ENCODE measurements around the gene NFIA.
"Not testable (repeated sequence)": the region's sequence is repeated elsewhere in the genome, so short reads cannot be mapped to it uniquely, and the experiment has no call there.

NFIA gene

DNA sequence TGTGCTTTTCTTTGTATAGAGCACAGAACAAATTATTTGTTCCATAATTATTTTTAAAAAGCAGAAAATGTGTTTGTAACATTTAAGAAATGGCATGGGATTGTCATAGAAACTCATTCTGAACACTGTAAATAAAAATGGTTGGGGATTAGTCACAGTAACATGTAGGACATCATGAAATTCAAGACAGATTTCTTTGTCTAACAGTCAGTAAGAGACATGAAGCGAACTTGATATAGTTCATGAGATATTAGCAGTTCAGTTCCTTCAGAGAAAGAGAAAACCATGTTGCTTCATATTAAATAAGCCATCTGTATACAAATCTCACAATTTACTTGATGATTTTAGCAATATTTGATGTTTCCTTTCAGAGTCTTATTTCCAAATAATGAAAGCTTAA is 19.7 kb downstream of the NFIA start:
- no peak for DNase-seq (ENCODE audit: low read depth)

DNA sequence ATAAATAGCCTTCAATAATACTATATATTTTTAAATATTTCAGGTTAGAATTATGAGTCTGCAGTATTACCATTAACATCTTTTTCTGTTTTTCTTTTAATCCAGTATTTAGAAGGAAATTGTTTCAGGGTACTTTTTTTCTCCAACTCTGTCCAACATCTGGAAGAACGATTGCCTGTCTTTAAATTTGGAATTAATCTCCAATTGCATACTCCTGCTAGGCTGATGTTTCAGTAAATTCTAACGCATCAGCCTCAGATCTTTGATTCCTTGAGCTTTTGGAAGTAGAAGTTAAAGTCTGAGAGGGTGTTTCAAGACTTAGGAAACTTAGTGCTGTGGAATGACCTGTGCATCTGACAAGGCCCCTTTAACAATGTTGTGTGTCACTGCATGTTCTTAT is 20.3 kb downstream of the NFIA start:
- no peak for DNase-seq (ENCODE audit: low read depth)

DNA sequence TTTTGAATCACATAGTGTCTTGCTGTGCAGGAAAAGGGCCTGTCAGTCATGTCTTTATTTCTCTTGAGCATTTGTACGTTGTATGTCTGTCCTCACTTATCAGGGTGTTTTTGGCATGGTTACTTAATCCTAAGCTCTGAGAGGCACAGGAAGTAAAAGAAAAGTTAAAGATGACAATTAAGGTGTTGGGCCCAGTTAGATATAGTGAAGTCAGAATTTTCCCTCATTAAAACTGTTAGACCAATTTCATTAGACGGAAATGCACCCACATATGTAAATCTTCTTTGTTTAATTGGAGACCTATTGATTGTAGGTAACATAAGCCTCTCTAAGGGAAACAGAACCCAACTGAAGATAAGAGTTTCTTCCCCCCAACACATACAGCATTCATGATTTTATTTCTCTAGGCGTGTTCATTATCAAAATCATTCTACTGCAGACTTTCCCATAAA is 21.9 kb downstream of the NFIA start:
- DNase-seq (ENCODE audit: low read depth), result no peak

DNA sequence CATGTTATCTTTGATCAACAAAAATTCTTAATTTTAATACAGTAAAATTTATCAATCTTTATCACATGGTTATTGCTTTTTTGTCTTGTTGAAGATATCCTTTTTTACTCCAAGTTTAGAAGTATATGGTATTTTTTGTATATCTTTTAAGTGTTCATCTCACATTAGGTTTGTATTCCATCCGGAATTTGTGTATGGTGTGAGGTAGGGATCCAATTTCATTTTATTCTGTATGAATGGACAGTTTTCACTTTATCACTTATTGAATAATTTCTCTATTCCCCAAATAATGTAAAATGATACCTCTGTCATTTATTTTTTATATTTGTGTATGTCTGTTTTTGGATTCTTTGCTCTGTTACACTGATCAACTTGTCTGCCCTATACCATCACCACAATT is 25.3 kb downstream of the NFIA start:
- no peak for DNase-seq (ENCODE audit: low read depth)

DNA sequence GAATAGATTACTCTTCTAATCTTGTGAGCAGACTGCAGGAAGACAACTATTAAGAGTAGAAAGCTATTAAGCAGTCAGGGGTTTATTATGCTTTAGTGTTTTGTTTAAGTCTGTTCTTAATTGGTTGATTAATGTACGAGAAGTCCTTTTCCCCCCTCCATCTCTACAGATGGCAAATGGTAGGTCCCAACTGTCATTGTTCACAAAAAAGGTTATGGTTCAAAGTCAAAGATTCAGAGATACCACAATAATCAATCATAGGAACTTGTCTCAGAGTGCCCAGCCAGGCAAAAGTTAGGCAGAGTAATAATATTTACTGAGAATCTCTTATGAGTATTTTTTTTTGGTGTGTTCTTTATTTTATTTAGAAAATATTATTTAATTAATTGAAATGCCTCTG is 26.8 kb downstream of the NFIA start:
- DNase-seq (ENCODE audit: low read depth), result no peak

DNA sequence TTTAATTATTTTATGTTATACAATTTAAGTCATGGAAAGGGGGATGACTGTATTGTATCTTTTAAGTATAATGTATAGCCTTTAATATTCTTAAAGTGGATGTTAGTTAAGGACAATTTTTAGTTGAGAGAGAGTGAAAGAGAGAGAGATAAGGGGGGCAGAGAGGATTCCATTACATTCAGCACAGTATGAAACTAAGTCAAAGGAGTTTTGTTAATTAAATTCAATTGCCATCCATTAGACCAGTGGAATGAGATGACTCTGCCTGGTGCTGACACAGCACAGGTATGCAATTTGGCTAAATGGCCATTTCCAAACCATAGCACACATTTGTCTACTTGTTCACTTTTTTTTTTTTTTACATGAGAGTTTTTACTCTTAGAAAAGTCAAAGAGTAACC is 27.5 kb downstream of the NFIA start:
- DNase-seq (ENCODE audit: low read depth), result no peak

DNA sequence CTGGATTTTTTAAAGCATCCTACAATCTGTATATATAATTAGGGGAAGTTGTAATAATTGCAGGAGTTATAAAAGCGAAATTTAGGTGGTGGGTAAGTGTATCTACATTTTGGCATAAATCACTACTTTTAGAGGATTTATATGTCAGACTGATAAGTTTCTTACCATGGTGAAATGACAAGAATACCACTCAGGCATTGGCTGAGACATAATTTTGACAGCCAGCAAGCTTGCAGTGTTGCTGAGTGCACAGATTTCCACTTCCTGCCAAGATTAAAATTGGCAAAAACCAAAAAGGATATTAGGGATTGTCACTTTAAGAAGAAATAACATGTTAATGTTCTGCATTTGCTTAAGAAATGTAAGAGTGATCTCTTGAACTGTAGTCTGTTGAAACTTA is 28.2 kb downstream of the NFIA start:
- DNase-seq (ENCODE audit: low read depth), result no peak

DNA sequence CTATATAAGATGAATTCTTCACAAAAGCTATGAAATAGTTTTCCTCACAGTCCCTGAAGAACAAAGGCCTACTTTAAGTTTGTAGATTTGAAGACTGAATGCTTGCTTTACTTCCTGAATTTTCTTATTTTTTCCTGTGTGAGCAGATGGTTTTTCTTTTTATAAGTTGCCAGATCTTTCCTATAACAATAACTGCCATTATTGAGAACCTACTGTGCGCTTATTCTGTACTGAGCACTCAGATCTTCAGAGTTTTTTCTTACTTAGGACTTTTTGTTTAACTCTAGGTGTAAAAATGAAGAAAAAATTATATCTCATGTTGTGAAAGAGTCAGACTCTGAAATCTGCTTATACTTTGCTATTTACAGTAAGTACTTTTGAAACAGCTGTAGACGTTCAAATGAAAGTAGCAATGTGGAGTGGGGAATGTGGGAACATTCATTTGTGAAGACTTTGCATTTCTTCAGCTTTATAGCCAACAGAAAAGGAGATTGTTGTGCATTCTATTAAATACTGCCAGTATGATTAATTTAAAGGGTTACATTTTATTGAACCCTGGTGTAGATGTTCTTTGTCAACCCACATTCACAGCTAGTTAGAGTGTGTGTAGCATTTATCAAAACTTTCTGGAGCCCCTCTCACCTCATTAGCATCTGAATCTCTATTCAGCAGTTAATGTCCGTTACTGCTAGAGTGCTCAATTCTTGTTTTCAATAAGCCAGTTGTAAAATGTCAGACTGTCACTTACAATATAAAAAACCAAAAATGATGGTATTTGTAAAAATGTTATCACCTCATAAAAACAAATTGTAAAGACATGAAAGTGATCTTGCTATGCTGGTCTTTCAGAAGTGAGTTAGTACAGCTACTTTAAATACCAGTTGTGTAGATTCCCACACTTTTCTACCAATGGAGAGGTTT is 29.0 kb downstream of the NFIA start:
- DNase-seq (ENCODE audit: low read depth), result no peak

DNA sequence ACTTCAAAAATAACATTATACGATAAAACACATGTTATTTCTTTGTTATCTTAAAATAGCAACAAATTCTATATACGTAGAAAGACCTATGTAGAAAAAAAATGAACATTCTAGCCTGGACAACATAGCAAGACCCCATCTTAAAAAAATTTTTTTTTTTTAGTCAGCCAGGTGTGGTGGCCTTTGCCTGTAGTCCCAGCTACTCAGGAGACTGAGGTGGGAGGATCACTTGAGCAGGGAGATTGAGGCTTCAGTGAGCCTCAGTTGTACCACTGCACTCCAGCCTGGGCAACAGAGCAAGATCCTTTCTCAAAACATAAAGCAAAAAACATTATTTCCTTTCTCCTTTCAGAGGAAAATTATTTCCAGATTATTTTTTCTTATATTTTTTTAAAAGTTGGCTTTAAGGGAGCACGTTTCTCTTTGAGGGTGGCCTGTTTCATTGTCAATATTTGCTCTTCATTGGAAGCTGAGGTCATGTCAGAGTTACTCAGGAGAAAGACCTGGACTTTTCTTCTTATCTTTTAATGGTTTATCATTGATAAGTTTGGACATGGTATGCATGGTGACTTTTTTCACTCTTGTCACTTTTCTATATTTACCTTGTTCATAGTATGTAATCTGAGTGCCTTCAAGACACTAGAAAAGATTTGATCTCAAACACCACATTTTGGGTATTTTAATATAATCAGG is 32.0 kb downstream of the NFIA start:
- no peak for DNase-seq (ENCODE audit: low read depth)

DNA sequence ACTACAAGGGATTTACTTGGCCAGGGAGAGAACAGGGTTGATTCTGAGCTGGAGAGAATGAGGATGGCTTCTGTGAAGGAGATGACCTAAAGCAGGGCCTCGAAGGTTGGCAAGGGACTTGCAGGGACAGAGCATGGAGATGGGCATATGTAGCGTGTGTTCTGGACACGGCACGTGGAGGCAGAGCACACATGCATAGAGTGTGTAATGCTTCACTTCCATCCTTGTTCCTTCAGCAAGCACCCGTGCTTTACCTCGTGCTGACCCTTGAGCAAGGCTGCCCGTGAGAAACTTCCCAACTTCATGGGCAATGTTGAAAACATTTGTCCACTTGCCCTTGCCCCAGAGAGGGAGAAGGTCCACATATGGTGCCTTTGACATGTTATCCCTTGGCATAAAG is 33.1 kb downstream of the NFIA start:
- DNase-seq (ENCODE audit: low read depth), result no peak

DNA sequence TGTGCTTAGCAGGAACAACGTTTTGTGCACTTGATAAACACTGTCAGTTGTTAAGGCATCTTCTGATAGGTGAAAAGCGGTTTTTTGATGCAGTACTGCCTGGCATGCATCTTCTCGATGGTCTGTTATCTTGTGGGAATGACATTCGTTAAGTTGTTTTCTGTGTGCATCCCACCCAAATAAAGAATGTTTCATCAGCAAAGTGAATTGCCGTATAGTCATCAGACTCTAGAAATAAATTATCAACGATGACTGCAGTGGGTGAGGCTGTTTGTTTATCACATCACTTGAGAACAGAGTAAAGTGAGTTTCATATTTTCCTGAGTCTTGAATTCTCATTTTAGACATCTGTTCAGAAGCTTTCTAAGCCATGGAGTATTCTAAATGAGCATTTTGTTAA is 34.1 kb downstream of the NFIA start:
- DNase-seq (ENCODE audit: low read depth), result peak; percentile 78

DNA sequence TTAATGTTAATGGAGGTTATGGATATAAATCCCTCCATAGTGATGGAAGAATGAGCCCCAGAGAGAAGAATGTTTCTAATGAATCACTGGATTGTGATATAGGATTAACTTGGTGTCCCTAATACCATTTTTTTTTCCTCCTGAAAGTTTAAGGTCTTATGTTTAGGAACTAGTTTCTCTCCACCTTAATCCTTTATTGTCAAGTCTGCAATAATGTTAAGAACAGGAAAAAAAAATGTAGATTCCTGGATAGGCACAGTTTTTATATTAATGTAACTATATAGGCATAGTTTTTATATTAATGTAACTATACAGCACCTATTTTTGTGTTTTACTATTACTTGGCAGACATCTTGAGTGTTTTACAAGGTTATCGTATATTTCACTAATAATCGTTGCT is 34.9 kb downstream of the NFIA start:
- no peak for DNase-seq (ENCODE audit: low read depth)

DNA sequence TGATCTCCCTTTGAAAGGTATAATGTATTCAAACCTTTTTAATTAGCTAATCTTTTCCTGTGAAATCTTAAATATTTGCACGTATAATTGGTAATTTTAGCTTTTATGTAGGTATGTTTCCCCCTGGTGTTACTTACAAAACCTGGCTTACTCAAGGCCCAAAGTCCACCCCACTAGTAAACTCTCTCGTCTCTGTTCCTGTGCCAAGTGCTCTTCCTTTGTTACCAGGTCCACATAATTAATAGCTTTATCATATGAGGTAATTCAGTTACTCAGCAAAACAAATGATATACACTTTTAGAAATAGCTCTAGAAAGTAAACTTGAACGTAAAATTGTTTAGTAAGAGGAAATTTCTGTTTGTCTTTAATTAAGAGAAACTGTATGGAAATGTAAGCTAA is 36.7 kb downstream of the NFIA start:
- no peak for DNase-seq (ENCODE audit: low read depth)

DNA sequence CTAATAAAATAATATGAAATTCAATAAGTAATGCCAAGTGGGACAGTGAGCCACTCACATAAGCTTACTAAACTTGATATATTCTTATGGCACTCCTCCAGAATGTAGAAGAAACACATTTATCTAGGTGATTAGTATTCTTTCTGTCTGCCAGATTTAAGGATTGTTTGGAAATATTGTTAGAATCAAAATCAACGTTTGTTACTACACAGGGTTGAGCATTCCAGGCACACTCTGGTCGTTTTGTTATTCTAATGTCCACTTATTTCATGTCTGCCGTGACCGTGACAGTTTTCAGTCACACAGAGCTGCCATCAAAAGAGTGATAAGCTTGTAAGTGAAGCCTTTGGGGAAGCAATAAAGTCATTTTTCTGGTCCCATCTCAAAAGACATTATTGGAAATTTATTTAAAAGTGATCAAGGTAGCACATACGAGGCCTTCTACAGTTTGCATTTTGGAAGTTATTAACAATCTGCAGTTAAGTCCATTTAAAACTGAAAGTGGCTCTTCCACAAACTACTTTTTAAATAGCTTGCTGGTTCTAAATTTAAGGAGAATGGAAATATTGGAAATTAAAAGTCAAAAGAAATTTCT is 38.0 kb downstream of the NFIA start:
- peak; percentile 9 for DNase-seq (ENCODE audit: low read depth)

DNA sequence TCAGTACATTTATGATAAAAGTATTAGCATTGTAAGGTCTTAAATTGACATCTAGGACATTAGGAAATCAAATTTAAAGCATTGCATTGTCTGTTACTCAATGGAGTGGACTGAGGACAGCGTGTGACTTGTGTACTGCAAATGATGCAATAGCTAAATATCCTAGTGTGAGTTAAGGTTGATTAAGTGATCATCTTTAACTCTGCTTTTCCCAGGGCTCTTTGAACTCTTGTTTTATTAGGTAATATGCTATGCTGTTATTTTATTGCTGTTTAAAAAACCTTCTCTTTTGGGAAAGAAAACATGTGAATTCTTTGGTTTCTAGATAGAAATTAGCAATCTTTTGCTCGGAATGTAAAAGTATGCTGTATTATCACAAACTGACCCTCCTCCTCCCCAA is 38.6 kb downstream of the NFIA start:
- peak; percentile 77 for DNase-seq (ENCODE audit: low read depth)

DNA sequence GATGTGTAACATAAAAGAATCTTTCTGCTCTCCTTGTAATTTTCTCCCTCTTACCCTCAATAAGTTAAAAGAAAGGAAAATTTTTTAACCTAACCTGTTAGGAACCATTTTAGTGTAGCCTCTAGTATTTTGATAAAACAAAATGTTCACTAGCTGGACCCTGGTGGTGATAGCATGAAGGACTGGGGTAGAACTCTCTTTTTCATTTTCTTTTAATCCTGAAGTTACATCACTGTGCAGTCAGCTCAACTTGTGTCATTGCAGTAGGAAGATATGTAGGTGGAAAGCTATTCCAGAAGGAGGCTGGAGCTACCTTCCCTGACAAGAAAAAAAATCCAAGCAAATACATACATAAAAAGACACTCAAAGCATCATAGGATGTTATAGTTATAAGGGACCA is 39.3 kb downstream of the NFIA start:
- DNase-seq (ENCODE audit: low read depth), result peak; percentile 36

DNA sequence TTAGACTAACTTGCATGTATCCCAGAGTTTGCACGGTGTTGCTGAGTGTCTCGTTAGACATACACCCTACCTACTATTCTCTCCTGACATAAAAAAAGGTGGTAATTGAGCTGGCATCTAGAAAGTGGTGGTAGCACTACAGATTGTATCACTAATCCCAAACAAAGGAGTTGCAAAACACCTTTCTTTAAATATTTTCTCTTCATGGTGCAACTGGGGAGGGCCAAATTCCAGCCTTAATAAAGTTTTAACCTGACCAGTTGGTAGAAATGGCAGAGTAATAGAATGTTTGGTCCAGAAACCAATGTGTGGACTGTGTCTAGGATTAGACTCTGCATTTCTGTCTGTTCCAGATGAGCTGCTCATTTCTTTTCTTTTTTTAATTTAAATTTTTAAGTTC is 40.0 kb downstream of the NFIA start:
- DNase-seq (ENCODE audit: low read depth), result no peak

DNA sequence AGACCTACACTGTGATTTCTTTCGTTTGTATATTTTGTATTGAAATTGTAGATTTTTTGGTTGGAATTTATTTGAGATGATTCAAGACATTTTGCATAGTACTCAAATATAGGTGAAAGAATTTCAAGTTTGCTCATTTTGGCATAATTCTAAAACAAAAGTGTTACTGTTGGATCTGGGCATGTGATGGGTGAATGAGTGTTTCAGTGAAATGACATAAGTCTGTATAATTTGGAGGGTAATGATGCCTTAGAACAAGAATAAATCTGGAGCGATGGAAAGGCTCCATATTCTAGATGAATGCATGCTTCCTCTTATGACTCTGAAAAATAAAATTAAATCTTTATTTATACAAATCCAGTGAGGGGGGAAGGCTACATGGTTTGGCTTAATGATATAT is 41.0 kb downstream of the NFIA start:
- DNase-seq (ENCODE audit: low read depth), result no peak

DNA sequence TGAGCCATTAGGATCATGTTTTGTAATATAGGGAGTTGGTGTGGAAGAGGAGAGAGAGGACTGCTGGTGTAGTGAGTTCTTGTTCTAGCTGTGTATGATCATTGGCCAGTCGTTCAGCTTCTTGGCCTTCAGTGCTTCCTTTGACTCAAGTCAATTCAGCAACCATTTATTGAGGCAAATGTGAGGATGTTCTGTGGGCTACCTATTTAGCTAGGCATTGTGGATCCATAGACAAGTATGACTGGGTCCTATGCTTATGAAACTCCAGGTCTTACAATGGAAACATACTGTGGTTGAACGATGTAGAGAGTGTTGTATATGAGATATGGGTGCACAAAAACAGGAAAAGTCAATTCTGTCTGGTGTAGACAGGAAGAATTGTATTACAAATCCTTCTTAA is 41.7 kb downstream of the NFIA start:
- DNase-seq (ENCODE audit: low read depth), result no peak

DNA sequence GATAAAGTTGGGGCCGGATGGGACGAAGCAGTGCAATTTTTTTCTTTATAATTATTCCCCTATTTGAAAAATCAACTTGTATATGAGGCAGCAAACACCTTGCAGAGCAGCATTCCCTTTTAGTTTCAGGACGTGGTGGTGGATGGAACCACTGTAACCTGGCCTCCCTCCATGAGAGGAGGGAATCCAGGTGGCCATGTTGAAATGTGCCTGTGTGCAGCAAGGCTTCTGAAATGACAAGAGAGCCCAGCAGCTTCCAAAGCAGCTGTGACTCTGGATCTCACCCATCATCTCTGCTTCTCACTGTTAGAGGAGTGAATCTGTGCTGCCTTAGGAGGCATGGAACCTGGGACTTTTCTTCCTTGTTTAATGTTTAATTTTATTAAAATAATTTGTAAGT is 42.3 kb downstream of the NFIA start:
- no peak for DNase-seq (ENCODE audit: low read depth)

DNA sequence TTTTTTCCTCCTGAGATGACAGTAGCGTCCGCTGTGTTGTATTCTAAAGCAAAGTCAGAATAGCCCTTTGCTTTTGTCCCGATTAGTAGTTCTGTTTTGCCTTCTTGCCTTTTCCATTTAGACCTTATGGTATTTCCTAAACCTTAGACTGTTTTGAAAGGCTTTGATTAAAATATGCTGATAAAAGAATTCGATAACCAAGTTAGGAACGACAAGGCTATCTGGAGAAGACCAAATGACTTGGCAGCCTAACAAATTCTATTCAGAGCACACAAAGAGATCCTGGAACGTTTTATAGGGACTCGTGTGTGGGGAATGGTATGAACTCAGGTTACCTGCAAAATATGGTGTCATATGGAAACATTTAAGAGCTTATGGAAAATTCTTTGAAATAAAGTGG is 42.9 kb downstream of the NFIA start:
- no peak for DNase-seq (ENCODE audit: low read depth)

DNA sequence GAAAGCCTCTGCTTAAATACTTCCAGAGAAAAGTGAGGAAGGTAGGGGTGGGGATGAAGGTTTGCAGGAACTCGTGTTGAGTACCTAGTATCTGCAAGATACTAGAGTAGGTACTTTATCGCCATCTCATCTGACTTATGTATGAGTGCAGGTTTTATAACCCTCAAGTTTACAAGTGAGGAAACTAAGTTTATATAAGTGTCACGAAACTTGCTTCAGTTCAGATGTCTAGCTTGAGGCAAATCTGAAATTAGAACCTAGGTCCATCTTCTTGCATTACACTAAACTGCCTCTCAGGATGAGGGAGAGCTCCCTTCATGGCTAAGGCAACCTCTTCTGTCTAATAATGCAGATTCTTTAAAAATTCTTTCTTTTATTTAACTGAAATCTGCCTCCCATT is 43.5 kb downstream of the NFIA start:
- no peak for DNase-seq (ENCODE audit: low read depth)

DNA sequence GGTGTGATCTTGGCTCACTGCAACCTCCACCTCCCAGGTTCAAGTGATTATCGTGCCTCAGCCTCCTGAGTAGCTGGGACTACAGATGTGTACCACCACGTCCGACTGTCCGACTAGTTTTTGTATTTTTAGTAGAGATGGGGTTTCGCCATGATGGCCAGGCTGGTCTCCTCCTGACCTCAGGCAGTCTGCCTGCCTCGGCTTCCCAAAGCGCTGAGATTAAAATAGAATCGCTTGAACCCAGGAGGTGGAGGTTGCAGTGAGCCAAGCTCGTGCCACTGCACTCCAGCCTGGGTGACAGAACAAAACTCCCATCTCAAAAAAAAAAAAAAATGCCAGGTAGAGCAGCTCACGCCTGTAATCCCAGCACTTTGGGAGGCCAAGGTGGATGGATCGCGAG is 44.5 kb downstream of the NFIA start:
- not testable (repeated sequence) for DNase-seq (ENCODE audit: low read depth)

Data from amniotic epithelial cell (primary cell).